ENCODE data around the gene NSD1. TPM values are rescaled to one million over a fixed set of nuclear protein-coding genes. Genes with fewer than 3 reads are reported as not detected.

Gene NSD1
- total RNA-seq, 1 donor from 2014 or later, result 82.1 TPM

- no peak for DNase-seq (ENCODE audit: low spot score)
These were observed 216.2 kb downstream of the NSD1 start for GRCh38 chr5:177349762-177350161.

Other genes starting within 250 kb of the NSD1 start
- gene HK3, start 234.4 kb upstream of the NSD1 start, total RNA-seq, result 4.0 TPM
- 34.4 TPM for gene UIMC1, start 127.0 kb upstream of the NSD1 start, total RNA-seq
- gene ZNF346, start 111.1 kb upstream of the NSD1 start, total RNA-seq, result 18.3 TPM
- gene FGFR4, start 46.9 kb upstream of the NSD1 start, total RNA-seq, result 233 TPM
- 61.0 TPM for gene RAB24, start 169.9 kb downstream of the NSD1 start, total RNA-seq
- 106 TPM for gene PRELID1, start 170.0 kb downstream of the NSD1 start, total RNA-seq
- 9.7 TPM for gene MXD3, start 178.1 kb downstream of the NSD1 start, total RNA-seq
- 184 TPM for gene LMAN2, start 217.9 kb downstream of the NSD1 start, total RNA-seq
- gene RGS14, start 224.2 kb downstream of the NSD1 start, total RNA-seq, result 46.3 TPM